Glomerular endothelial cell (primary cell): Measurements from ENCODE around the gene CHCHD3. TPM values are rescaled to one million over a fixed set of nuclear protein-coding genes. Genes with fewer than 3 reads are reported as not detected.

Experiments used
- DNase-seq: peaks from one replicate; pipeline ENCODE4 v3.0.0-alpha.2; 2011; ENCODE audit warnings: low read depth, low spot score; ENCODE audit errors: extremely low read depth
- total RNA-seq: library from RNA; depleted of rRNA; stranded (reverse); fragments of >200 nt; gene quantifications from 2 replicates; pipeline ENCODE4 v1.2.3, GENCODE V29; 2015

CHCHD3 gene
- total RNA-seq = 41.1 and 42.5 TPM in 2 replicates

DNA sequence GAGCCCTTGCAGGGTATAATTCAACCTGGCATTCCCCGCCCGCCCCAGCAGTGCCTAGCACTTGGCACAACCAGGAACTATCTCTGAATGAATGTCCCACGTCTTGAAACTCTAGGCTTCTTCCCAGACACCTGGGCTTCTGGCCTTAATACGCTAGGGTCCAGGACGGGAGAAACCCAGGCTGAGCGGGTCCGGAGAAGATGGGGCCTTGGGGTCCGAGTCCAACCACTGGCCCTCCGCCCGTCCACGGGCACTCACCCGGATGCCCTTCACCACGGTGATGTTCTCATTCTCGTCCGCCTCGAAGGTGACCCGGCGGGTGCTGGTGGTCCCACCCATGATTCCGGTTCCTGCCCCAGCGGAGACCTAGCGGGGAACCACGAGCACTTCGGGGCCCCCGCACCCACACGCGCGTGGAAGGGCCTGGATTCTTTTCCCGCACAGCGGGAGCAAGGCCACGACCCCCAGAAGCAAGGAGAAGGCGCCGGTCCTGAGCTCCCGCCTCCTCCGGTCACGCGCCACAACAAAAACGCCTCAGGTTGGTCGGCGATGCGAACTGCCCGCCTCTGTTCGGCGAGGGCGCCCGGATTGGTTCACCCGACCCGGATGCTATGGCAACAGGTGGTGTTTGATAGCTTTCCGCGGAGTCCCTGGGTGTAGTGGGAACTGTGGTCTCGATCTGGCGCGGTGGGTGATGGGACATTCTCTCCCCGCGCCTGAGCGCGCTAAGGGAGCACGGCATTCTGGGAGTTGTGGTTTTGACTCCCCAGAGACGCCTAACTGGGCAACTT, at the start of gene CHCHD3:
Gene CHCHD3, minus strand, starts transcription at position 492 of the 791 bp plus-strand sequence. Its CDS starts 153 bp downstream, at position 339.
- peak; percentile 86 for DNase-seq

GRCh38 chr7:133130166-133130565, 48.3 kb upstream of the CHCHD3 start:
- DNase-seq = no peak

GRCh38 chr7:133126422-133126821, 44.5 kb upstream of the CHCHD3 start:
- DNase-seq = no peak

GRCh38 chr7:133124974-133125373, 43.1 kb upstream of the CHCHD3 start:
- DNase-seq = no peak

DNA sequence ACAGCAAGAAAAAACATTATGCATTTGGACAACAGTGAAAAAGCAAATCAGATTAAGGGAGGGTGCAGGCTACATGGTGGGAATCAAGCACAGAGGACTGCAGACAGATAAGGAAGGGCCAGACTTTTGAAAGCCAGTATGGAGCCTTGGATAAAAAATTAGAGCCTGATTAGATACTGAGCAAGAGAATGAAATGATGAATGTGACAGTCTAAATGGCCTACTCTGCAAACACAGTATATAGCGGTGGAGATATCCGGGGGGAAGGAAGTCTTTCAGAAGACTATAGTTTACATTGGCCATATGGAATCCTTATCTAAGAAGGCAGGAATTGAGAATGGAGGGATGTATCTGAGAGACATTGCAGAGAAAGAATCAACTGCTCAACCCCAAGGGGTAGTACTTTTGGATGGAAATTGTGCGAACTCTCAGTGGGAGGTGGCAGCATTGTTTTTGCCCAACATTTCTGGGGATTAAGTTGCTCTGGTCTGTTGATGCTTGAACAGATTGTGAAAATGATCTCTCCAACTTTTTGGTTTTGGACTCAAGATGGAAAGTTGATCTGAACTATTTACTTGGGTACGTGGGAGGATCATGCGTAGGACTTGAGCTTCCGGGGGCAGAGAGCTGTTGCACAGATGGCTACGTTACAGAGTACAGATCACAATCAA, 39.4 kb upstream of the CHCHD3 start:
- no peak for DNase-seq

DNA sequence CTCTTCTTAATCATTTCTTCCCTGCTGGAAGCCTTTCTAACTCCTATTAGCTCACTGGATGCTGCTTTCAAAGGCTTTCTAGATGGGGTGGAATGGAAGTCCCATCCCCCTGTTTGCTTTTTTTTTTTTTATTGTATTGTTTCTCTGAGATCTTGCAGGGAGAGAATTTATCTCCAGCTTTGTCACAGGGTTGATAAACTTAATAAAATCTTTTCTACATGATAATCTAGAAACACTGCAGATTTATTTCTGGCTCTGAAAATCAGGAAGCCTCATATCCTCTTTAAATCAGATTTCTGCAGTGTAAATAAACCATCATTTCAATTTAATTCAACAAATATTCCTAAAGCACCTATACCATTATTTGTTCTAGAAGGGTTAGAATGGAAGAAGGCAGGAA, 37.2 kb upstream of the CHCHD3 start:
- DNase-seq = no peak

- no peak for DNase-seq
Observed at GRCh38 chr7:133118261-133118660, 36.4 kb upstream of the CHCHD3 start.

- DNase-seq = no peak
Observed at GRCh38 chr7:133117452-133117851, 35.6 kb upstream of the CHCHD3 start.

- no peak for DNase-seq
Observed at GRCh38 chr7:133115596-133115995, 33.7 kb upstream of the CHCHD3 start.

- DNase-seq = no peak
Observed at GRCh38 chr7:133114519-133114918, 32.6 kb upstream of the CHCHD3 start.

- no peak for DNase-seq
Observed at GRCh38 chr7:133112976-133113375, 31.1 kb upstream of the CHCHD3 start.

DNA sequence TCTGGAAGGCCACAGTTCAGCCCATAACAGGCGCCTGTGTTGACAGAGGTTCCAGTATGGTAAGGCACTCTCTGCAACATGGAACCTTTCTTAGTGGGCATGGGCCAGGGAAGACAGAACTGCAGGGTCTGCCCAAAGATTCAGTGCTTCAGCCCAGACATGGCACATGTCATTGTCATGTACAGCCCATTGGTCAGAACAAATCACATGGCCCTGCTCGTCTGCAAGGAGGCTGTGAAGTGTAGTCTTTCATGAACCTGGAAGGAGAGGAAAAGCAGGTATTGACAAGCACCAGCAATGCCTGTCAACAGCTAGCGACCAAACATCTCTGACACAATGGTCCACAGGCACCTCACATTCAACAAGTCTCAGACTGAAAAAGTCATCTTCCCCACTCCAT, 30.4 kb upstream of the CHCHD3 start:
- DNase-seq = no peak

- DNase-seq = no peak
Observed at GRCh38 chr7:133110312-133110711, 28.4 kb upstream of the CHCHD3 start.

DNA sequence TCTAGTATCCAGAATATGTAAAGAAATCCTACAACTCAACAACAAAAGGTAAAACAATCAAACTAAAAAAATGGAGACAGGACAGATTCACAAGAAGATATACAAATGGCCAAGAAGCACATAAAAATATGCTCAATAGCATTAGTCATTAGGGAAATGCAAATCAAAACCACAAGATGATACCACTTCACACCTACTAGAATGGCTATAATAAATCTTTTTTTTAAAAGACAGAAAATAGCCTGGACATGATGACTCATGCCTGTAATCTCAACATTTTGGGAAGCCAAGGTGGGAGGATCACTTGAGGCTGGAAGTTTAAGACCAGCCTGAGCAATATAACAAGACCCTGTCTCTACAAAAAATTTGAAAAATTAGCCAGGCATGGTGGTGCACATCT, 27.9 kb upstream of the CHCHD3 start:
- DNase-seq = no peak

DNA sequence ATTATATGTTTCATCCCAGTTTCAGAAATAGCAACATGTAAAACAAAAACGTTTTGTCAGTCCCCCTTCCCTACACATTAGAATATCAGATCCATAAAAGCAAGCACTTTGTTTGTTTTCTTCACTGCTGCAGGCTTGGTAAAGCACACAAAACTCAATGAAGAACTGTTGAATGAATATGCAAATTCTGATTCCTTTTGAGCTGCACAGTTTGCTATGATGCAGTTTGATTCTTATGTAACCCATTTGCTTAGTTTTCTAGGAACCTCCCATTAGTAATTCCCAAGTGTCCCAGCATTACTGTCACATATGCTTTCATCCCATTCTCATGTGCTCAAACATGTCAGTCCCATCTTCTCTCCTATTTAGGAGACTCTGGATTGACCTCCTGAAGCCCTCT, 26.1 kb upstream of the CHCHD3 start:
- DNase-seq = no peak

- DNase-seq = no peak
Observed at GRCh38 chr7:133102276-133103060, 20.6 kb upstream of the CHCHD3 start.

- no peak for DNase-seq
Observed at GRCh38 chr7:133099633-133100286, 17.9 kb upstream of the CHCHD3 start.

DNA sequence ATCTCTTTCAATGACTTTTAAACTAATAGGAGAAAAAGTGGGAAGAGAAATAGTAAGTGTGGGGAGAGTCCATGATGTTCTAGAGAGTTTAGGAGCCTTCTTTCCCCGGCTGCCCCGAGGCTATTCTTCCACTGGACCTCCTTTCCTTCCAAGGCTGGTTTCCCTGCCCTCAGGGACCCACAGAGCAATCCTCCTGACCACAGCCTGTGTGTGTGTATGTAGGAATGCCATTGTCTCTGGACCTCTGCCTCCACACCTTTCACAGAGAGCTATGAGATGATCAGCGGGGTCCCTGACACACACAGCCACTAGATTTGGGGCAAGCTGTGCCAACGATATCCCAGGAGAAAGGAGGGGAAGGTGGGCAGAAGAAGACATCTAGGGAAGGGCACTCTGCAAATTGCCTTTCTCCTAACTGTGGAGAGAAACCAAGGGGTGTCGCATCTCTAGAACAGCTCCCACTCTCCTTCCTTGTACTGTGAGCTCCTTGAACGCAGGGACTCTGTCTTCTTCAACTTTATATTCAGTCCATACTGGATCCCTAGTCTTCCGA, 13.3 kb upstream of the CHCHD3 start:
- DNase-seq = no peak

DNA sequence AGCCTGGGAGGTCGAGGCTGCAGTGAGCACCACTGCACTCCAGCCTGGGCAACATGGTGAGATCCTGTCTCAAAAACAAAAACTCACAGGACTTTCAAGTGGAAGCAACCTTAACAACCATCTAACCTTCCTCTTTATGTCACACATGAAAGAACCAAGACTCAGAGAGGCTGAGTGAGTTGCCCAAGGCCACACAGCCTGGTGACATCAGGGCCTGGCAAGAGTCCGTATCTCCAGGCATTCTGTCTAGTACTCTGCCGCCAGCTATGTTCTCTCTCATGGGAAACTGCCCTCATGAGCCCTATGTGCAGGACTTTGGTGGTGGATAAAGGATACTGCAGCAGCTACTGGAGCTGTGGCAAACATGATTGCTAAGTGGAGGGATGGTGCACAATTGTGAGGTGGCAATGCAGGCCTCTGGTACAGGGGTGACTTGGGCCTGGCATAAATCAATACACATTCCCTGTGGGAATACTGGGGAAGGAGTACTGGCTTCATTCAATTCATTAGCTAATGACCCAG, 10.1 kb upstream of the CHCHD3 start:
- no peak for DNase-seq

- DNase-seq = no peak
Observed at GRCh38 chr7:133082390-133082766, 488 bp upstream of the CHCHD3 start.
